Type B pancreatic cell (in vitro differentiated cells): Measurements from ENCODE around the gene OSBPL1A. TPM values are rescaled to one million over a fixed set of nuclear protein-coding genes. Genes with fewer than 3 reads are reported as not detected.
"Not testable (repeated sequence)": the region's sequence is repeated elsewhere in the genome, so short reads cannot be mapped to it uniquely, and the experiment has no call there.

Source experiments
- DNase-seq: peaks from one replicate; pipeline ENCODE4 v3.0.0; 2021; ENCODE audit warnings: mixed read lengths; ENCODE audit not compliant: unreplicated experiment; ENCODE audit errors: extremely low spot score
- H3K27ac Mint-ChIP-seq: 2 replicates; pipeline ENCODE4 v1.8.0; 2021; ENCODE audit warnings: mild to moderate bottlenecking, mixed read lengths
- H3K27me3 Mint-ChIP-seq: 2 replicates; pipeline ENCODE4 v1.8.0; 2021; ENCODE audit warnings: mixed read lengths
- H3K36me3 Mint-ChIP-seq: 2 replicates; pipeline ENCODE4 v1.8.0; 2021; ENCODE audit warnings: mixed read lengths
- H3K4me1 Mint-ChIP-seq: one replicate; pipeline ENCODE4 v1.8.0; 2021; ENCODE audit warnings: mixed read lengths; ENCODE audit not compliant: unreplicated experiment
- H3K4me3 Mint-ChIP-seq: 2 replicates; pipeline ENCODE4 v1.8.0; 2021; ENCODE audit warnings: mild to moderate bottlenecking, mixed read lengths
- H3K9me3 Mint-ChIP-seq: 2 replicates; pipeline ENCODE4 v1.8.0; 2021; ENCODE audit warnings: mixed read lengths
- total RNA-seq: library from RNA; stranded (reverse); gene quantifications from 2 replicates; pipeline ENCODE4 v1.2.1, GENCODE V29; 2021; ENCODE audit warnings: low replicate concordance
- TF ChIP-seq, protein P1 (sequence below): fragments of 200-600 bp; sonication (generic); conservative IDR thresholded peaks from 2 replicates; pipeline ENCODE4 v1.5.0; 2021; ENCODE audit warnings: antibody characterized with exemption, mild to moderate bottlenecking

OSBPL1A gene
- total RNA-seq, 1 donor from 2014 or later, result 42.7 TPM

DNA sequence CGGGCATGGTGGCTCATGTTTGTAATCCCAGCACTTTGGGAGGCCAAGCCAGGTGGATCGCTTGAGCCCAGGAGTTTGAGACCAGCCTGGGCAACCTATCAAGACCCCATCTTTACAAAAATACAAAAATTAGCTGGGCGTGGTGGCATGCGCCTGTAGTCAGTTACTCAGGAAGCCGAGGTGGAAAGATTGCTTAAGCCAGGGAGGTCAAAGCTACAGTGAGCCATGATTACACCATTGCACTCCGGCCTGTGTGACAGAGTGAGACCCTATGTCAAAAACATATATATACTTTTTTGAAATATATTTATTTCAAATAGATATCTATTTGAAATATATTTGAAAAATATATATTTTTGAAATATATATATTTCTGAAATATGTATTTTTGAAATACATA, 10.9 kb downstream of the OSBPL1A start:
- peaks cover 10% of the 10 kb centered on the region for H3K36me3 Mint-ChIP-seq
- no peak for DNase-seq
- H3K27me3 Mint-ChIP-seq, result no peaks in the 10 kb centered on the region
- no peaks in the 10 kb centered on the region for H3K9me3 Mint-ChIP-seq
- H3K27ac Mint-ChIP-seq, result no peak overlapping the region
- TF ChIP-seq, protein P1, sequence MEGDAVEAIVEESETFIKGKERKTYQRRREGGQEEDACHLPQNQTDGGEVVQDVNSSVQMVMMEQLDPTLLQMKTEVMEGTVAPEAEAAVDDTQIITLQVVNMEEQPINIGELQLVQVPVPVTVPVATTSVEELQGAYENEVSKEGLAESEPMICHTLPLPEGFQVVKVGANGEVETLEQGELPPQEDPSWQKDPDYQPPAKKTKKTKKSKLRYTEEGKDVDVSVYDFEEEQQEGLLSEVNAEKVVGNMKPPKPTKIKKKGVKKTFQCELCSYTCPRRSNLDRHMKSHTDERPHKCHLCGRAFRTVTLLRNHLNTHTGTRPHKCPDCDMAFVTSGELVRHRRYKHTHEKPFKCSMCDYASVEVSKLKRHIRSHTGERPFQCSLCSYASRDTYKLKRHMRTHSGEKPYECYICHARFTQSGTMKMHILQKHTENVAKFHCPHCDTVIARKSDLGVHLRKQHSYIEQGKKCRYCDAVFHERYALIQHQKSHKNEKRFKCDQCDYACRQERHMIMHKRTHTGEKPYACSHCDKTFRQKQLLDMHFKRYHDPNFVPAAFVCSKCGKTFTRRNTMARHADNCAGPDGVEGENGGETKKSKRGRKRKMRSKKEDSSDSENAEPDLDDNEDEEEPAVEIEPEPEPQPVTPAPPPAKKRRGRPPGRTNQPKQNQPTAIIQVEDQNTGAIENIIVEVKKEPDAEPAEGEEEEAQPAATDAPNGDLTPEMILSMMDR, result no peak
- H3K4me1 Mint-ChIP-seq, result peaks cover 11% of the 10 kb centered on the region
- no peak overlapping the region for H3K4me3 Mint-ChIP-seq

DNA sequence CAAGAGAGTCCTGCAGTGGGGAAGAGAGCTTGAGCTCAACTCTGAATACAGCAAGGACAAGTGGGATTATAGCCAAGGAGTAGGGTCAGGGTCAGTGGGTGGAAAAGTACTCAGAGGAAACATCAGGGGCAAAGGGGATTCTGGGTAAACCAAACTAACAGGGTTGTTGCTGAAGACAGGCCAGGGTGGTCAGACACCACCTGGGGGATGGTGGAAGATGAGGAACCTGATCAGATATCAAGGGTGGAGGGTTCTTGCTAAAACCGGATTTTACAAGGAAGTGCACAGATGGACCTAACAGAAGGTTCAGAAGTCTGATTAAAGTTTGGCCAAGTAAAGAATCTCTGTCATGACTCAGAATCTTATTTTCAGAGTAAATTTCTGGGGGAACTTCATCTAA, 16.5 kb downstream of the OSBPL1A start:
- Mint-ChIP-seq H3K36me3 (peaks cover 9% of the 10 kb centered on the region), H3K4me3 (no peak overlapping the region), H3K27me3 (no peaks in the 10 kb centered on the region), H3K27ac (no peak overlapping the region), H3K4me1 (peaks cover 14% of the 10 kb centered on the region), H3K9me3 (no peaks in the 10 kb centered on the region)
- DNase-seq, result no peak
- TF ChIP-seq, protein P1, result no peak

GRCh38 chr18:24380163-24380747, 17.4 kb downstream of the OSBPL1A start:
- Mint-ChIP-seq H3K36me3 (peaks cover 14% of the 10 kb centered on the region), H3K4me3 (no peak overlapping the region), H3K27me3 (no peaks in the 10 kb centered on the region), H3K27ac (no peak overlapping the region), H3K4me1 (peaks cover 9% of the 10 kb centered on the region), H3K9me3 (no peaks in the 10 kb centered on the region)
- no peak for DNase-seq
- TF ChIP-seq, protein P1, result no peak

DNA sequence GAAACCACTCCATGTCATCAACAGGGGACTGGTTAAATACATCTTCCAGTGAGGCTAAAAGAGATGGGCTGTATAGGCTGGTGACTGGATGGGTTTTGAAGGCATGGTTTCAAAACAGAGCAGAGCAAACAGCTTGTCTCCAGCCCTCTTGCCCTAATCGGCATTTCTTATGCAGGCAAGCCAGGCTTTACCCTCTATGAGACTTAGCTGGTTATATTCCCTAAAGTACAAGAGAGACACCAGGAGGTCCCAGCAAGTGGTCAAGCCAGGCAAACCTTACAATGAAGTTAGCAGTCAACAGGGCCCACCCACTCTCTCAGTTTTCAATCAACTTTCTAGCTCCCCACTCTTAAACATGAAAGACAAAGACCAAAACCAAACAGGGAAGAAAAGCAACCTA, 19.0 kb downstream of the OSBPL1A start:
- peaks cover 15% of the 10 kb centered on the region for H3K36me3 Mint-ChIP-seq
- no peak overlapping the region for H3K27ac Mint-ChIP-seq
- no peaks in the 10 kb centered on the region for H3K27me3 Mint-ChIP-seq
- TF ChIP-seq, protein P1, result no peak
- H3K4me1 Mint-ChIP-seq, result peaks cover 5% of the 10 kb centered on the region
- DNase-seq, result no peak
- no peak overlapping the region for H3K4me3 Mint-ChIP-seq
- no peaks in the 10 kb centered on the region for H3K9me3 Mint-ChIP-seq

DNA sequence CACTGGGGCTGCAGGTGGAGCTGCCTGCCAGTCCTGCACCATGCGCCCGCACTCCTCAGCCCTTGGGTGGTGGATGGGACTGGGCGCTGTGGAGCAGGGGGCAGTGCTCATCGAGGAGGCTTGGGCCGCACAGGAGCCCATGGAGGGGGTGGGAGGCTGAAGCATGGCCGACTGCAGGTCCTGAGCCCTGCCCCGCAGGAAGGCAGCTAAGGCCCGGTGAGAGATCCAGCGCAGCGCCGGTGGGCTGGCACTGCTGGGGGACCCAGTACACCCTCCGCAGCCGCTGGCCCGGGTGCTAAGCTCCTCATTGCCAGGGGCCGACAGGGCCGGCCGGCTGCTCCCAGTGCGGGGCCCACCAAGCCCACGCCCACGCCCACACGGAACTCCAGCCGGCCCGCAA, 21.1 kb downstream of the OSBPL1A start:
- H3K27me3 Mint-ChIP-seq, H3K4me1 Mint-ChIP-seq, H3K9me3 Mint-ChIP-seq, DNase-seq, H3K4me3 Mint-ChIP-seq, H3K27ac Mint-ChIP-seq: not testable (repeated sequence)
- peaks cover 27% of the 10 kb centered on the region for H3K36me3 Mint-ChIP-seq

DNA sequence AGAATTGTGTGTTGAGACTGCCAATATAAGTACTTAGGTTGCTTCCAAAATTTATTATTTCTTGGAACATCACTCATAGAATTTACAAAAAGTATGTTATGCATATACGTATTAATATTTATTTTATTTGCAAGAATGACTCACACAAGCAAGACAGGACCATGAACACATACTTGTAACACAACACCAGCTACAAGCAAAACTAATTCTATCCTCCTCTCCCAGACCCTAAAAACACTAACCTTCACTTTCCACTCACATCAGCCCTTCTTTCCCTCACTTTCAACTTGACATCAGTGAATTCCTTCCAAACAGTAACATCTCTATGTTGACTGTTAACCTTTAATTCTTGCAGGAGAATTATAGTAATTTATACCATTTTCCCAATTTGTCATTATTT, 24.3 kb downstream of the OSBPL1A start:
- Mint-ChIP-seq H3K27ac (no peak overlapping the region), H3K27me3 (no peaks in the 10 kb centered on the region), H3K4me1 (no peaks in the 10 kb centered on the region), H3K36me3 (peaks cover 41% of the 10 kb centered on the region), H3K9me3 (no peaks in the 10 kb centered on the region), H3K4me3 (no peak overlapping the region)
- TF ChIP-seq, protein P1, result no peak
- DNase-seq, result no peak
